NCI-H1694 (cell line): Measurements from ENCODE around the gene CD74.

Source experiments
- DNase-seq: peaks from one replicate; lab custom pipeline; 2025; lab: John Stamatoyannopoulos, UW

CD74 gene

DNA sequence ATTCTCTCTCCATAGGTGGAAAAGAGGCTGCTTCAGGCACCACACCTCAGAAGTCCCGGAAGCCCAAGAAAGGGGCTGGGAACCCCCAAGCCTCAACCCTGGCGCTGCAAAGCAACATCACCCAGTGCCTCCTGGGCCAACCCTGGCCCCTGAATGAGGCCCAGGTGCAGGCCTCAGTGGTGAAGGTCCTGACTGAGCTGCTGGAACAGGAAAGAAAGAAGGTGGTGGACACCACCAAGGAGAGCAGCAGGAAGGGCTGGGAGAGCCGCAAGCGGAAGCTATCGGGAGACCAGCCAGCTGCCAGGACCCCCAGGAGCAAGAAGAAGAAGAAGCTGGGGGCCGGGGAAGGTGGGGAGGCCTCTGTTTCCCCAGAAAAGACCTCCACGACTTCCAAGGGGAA lies 16.4 kb downstream of the CD74 start:
- DNase-seq, result no peak

DNA sequence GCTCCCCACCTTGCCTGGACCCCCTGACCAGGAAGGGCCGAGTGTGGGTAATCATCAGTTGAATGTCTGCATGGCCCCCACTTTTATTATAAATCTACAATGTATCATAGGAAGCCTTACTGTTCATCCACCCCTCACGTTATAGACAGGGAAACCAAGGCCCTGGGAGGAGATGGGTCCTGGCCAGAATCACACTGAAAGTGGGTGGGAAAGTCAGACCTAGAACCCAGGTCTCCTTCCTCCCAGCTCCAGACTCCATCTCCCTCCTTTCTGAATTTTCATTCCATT lies 17.1 kb downstream of the CD74 start:
- no peak for DNase-seq

DNA sequence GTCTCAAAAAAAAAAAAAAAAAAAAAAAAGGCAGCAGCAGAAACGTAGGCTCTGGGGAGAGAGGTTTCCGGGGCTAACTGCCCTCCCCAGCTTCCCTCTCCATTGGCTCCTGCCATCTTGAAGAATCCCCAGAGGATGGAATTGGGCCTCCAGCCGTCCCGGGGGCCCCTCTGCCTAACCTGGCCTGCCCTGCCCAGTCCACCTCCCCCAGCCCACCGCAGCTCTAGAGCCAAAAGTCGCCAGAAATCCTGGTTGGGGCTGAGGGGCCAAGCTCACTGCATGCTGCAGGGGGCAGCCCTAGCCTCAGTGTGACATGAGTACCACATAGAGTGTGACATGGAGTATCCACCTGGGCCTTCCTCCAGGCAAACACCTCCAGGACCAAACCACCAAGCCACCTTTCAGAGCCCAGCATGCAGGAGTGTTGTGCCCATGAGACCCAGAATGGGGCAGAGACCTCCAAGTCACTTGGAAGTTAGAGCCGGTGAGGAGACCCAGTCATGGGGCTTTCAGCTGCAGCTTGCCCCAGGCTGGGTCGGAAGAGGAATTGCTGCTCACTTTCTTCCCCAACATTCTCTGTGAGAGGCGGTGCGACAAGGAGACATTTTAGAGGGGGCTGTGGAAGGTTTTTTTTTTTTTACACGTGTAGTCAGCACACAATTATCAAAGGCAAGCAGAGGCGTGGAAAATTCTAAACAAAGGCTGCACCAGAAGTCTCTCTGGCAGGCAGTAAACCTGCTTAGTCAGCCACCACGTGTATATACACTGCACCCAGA lies 17.6 kb downstream of the CD74 start:
- no peak for DNase-seq

DNA sequence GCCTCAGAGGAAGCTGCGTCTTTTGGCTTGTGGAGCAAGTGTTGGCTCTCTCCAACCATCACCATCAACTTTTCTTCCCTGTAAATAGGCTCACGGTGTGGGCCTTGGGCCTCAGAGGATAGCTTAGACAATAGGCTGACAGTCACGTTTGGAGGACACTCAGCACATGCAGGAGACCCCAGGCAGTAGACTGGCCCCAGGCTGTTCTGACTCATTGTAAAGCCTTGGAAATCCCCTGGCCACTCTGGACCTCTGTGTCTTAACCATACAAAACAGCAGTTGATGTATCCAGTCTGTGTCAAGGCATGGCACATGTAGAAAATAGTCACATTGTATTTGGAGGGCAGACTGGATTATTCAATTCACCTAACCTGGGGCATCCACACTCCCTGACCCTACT lies 18.6 kb downstream of the CD74 start:
- no peak for DNase-seq

DNA sequence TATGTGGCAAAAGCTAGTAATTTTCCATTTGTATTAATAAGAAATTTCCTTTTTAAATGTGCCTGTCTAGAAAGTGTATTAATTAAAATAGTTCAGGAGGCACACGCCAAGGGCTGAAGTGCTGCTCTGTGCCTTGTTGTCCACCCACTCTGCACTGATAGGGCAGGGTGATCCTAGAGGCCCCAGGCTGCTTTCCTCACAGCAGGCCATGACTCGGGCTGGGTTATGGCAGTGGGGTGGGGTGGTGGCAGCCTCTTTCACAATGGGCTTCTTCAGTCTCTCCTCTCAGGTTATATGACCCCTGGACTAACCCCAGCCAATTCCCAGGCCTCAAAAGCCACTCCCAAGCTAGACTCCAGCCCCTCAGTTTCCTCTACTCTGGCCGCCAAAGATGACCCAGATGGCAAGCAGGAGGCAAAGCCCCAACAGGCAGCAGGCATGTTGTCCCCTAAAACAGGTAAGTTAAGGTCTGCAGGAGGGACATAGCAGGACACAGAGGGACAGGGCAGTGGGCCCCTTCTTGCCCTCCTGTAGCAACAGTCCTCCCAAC lies 19.5 kb downstream of the CD74 start:
- DNase-seq, result no peak

DNA sequence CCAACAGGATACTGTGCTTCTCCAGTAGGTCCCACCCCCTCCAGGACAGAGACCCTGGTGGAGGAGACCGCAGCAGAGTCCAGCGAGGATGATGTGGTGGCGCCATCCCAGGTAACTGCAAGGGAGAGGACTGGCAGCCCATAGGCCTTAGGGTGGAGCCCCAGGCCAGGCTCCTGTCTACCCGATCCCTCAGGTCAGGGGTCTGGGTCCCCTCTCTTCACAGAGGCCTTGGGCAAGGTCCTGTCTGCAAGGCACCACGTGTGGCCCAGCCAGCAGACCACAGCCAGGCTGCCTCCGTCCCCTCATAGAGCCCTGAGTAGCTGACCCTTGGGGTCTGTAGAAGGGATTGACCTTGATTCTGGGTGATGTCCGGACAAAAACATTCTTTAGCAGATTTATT lies 20.0 kb downstream of the CD74 start:
- DNase-seq, result no peak

DNA sequence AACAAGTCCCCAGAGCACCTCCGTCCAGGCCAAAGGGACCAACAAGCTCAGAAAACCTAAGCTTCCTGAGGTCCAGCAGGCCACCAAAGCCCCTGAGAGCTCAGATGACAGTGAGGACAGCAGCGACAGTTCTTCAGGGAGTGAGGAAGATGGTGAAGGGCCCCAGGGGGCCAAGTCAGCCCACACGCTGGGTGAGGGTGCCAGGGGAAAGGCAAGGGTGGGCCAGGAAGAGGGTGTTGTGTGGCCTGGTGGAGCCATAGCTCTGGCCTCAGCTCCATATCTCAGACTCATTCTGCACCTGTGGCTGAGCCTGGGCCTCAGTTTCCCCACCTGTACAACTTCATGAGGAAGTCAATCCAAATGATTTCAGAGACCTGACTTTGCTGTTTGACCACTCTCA lies 20.7 kb downstream of the CD74 start:
- no peak for DNase-seq

DNA sequence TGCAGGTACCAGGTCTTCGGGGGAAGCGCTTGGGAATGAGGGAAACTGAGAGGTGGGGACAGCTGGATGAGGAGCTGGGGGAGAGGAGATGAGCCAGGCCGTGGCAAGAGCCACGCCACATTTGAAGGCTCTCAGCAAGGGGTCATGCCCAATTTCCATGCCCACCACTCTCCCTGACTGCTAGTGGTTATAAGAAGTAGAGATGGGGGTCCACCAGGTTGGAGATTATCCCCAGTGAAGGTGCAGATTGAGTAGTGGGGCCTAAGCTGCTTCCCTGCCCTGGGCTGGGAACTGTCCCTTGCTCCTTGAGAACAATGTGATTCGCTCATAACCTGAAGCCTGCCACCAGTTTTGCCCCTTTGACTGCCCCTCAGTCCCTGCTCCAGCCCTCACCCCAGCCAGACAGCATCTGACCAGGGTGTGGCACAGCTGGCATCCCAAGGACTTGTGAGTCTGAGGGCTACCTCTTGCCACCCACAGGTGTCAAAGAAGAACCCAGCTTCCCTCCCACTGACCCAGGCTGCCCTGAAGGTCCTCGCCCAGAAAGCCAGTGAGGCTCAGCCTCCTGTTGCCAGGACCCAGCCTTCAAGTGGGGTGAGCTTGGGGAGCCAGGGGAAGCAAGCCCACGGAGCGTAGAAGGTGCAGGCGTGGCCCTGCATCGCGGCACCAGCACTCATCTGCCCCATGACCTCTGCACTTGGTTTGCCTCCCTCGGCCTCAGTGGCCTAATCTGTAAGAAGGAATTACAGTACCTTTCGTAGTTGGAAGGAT lies 21.5 kb downstream of the CD74 start:
- no peak for DNase-seq

DNA sequence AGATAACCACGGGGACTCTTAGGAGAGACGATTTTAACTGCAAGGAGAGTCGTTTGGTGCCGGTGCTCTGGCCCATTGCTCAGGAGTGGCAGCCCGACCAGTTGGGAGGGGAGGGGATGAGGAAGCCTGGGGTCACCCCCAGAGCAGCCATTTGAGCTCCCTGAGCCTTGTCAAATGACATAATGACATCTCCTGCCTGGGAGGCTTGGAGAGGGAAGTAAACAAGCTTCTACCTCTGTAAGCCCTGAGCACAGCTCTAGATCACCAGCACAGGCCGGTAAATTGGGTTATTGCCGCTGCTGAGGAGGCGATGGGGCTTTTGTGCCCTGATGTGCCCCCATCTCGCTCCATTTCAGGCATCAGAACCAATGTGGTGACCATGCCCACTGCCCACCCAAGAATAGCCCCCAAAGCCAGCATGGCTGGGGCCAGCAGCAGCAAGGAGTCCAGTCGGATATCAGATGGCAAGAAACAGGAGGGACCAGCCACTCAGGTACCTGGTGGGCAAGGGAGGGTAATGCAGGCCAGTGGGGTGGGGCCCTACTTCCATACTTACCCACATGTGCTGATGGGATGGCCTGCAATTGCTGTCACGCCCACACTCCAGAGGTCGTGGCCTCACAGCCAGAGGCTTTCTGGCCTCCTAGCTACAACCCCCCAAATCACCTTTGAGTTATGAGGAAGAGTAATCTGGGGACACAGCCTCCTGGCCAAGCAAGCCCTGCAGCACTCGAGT lies 23.0 kb downstream of the CD74 start:
- no peak for DNase-seq

DNA sequence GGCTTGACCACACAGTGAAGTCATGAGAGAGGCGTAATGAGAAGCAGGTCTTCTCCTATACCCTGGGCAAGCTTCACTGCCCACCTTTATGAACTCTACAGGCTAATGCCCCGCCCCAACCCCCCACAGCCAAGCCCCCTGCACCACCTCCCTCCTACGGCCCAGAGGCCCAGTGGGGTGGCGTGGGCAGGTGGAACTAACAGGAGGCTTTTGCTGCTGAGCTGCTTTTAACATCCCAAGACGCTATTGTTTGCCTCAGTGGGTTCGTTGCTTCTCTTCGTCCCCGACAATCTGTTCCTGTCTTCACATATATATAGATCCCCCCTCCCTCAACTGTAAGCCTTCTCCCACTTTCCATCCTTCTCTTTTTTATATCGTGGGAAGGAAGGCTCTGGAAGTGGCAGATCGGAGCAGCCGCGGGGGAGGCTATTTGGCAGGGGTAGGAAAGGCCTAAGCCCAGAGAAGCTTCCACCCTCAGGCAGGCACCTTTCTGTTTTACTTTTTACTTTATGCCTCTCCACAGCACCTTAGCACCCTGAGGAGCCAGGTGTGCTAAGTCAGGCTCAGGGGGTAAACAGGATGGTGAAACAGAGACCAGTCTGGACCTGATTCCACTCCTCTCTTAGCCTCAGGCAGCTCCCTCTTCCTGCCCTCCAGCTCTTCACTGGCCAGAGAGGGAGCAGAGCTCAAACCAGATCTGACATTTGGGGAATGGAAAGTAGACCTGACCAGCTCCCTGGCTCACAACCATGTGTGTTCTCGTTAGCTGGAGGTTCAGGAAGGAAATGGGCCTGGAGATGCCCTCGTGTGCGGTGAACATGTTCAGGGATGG lies 26.5 kb downstream of the CD74 start:
- DNase-seq, result no peak

DNA sequence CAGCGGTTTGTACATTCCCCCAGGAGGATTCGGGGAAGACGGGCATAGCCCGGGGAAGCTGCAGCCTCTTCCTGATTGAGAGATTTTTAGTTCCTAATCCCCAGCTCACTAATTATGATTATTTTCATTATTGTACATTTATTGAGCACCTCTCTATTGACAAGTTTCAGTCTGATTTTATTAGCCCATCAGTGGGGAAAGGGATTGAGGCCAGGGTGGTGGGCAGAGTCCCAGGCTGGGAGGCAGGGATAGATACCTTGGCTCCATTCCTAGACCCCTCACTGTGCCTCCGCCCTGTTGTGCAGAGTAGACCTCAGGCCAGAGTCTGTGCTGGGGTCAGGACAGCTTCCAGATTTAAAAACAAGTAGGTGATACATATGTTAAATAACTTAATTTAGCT lies 28.0 kb downstream of the CD74 start:
- no peak for DNase-seq

DNA sequence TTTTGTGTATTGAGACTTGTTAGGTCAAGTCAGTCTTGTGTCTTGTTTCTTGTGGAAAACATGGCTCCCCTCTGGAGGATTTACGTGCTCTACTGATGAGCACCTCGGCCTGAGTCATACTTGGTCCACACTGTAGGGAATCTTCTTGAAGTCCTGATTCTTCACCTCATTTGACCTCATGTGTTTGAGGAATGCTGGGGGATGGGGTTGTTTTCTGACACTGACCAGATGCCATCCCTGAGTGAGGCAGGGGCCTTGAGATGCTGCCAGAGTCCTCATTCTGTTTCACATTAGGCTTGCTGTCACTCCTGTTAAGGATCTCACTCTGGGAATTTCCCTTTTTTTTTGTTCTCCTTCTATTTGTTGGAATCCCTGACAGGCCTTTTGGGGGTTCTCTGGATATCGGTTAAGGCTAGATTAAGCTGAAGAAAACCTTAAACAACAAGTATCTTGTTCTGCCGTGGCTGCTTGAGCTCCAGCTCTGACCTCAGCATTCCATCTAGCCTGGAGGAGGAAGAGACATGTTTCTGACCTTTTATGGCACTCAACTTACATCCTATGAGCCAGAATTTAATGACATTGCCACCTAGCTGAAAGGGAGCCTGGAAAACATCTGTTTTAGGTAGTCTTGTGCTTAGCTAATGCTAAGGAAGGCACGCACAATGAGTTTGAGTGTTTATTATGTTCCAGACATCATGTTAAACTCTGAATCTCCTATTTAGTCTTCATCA lies 34.6 kb downstream of the CD74 start:
- no peak for DNase-seq

DNA sequence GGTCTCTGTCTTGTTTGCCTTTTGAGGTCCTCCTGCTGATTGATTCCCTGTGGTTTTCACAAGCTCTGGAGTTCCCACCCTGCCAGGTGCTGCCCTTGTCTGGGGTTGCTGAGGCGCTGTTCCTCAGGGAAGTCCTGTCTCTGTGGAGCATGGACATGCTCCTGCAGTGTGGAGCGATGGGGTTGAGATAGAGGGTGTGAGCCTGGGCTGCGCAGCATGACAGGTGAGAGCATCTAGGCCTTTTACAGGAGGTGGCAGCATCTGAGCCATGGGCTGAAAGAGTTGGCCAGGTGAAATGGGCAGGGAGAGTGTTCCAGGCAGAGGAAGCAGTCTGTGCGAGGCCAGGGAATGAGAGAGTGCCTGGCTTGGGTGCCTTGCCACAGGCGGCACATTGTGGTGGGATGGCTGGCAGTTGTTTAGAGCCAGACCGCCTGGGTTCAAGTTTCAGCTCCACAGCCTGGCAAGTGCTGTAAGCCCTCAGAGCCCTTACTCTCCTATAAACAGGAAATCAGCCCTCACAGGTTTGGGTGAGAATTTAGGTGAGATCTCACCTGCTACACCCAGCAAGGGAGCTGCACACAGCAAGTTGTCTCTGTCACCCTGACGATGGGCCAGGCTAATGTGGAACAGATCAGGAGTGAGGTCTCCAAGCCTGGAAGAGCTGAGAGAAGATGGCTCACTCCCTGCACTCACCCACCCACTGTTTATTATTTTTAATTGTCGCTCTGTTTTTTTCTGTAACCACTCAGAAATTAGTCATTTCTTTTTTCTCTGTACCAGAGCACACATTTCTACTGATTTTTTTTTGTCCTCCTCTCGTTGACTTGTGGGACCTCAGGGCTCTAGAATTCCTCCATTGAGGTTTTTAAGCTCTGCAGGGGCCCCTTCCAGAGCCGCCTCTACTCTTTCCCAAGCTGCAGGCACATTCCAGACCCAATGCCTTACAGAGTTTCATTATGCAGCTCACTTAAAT lies 35.6 kb downstream of the CD74 start:
- DNase-seq, result no peak

DNA sequence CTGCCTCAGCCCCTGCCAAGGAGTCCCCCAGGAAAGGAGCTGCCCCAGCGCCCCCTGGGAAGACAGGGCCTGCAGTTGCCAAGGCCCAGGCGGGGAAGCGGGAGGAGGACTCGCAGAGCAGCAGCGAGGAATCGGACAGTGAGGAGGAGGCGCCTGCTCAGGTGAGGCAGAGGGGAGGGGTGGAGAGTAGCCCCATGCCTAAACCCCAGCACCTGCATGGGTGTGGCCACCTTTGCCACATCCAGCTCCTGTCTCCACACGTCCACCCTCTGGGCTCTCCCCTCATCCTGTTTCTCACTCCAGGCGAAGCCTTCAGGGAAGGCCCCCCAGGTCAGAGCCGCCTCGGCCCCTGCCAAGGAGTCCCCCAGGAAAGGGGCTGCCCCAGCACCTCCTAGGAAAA lies 38.1 kb downstream of the CD74 start:
- no peak for DNase-seq

DNA sequence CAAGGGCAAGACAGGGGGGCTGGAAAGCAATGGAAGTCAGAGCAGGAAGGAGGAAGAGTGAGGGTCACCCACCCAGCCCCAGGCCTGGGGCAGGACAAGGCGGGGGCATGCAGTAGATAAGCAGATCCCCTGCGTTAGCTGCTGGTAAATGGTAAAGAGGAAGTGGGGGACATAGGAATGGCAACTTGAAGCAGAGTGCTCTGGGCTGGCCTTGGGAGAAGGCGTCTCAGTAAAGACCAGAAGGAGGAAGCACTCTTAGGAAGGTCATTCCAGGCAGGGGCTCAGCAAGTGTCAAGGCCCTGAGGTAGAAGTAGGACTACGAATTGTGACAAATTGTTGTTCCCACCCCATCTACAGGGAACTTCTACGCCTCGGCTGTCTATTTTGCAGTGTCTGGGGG lies 40.1 kb downstream of the CD74 start:
- DNase-seq, result no peak

DNA sequence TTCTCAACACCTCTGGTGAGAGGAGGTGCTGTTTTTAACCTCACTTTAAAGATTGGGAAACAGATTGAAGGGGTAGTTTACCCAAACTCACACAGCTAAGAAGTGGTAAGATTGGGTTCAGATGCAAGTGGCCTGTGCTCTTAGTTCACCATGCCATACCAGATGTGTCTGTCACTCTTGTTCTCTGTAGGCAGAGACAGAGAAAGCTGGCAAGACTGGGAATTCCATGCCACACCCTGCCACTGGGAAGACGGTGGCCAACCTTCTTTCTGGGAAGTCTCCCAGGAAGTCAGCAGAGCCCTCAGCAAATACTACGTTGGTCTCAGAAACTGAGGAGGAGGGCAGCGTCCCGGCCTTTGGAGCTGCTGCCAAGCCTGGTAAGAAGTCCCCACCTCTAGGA lies 44.2 kb downstream of the CD74 start:
- DNase-seq, result no peak

DNA sequence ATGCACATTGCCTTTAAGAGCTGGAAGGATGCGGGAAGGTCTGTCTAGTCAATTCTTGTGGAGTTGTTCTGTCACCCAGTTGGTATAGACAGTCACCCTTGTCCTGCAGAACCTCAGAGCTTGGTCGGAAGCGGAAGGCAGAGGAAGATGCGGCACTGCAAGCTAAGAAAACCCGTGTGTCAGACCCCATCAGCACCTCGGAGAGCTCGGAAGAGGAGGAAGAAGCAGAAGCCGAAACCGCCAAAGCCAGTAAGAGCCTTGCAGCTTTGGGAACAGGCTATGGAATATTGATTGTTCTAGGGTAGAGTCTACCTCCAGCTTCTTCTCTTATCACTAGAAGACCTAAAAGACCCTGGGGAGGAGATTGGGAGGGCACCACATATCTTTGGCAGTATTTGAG lies 48.7 kb downstream of the CD74 start:
- no peak for DNase-seq

DNA sequence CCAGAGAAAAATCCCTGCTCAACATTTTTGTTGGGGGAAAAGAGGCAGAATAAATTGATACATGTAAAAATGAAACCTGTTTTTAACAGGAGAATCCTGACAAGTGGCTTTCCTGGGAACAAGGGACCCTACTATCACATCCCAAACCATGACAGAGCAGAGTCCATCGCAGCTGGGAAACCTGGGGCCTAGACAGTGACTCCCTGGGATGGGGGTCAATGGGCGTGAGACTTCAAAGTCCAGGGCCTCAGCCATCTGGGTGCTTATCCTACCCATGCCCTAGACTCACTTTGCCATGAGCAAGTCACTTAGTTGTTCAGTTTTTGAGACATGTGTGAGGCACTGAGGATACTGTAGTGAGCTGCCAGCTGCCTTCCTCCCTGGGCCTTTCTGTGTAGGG lies 49.5 kb downstream of the CD74 start:
- DNase-seq, result no peak

DNA sequence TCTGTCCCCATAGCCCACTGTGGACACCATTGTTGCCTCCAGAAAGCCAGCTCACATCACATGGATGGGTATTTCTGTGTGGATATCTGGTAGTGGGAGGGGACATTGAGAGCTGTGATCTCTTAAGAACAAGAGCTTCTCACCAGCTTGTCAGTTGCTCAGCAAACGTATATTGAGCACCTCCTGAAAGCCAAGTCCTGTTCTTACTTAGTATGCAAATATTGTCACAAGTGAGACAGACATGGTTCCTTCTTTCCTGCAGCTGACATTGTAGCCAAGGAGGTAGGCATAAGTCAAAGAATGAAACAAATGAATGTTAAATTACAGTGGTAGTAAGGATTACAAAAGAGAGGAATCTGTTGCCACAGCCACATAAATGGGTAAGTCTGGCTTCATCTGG lies 51.4 kb downstream of the CD74 start:
- DNase-seq, result no peak
